Melanocyte of skin (primary cell): ENCODE measurements around the gene GEN1. TPM values are rescaled to one million over a fixed set of nuclear protein-coding genes. Genes with fewer than 3 reads are reported as not detected.

Source experiments
- total RNA-seq, 2 donors: library from RNA; depleted of rRNA; stranded (reverse); fragments of >200 nt; gene quantifications; 2 replicates each; pipeline ENCODE4 v1.2.3, GENCODE V29; 2012

Gene GEN1, protein sequence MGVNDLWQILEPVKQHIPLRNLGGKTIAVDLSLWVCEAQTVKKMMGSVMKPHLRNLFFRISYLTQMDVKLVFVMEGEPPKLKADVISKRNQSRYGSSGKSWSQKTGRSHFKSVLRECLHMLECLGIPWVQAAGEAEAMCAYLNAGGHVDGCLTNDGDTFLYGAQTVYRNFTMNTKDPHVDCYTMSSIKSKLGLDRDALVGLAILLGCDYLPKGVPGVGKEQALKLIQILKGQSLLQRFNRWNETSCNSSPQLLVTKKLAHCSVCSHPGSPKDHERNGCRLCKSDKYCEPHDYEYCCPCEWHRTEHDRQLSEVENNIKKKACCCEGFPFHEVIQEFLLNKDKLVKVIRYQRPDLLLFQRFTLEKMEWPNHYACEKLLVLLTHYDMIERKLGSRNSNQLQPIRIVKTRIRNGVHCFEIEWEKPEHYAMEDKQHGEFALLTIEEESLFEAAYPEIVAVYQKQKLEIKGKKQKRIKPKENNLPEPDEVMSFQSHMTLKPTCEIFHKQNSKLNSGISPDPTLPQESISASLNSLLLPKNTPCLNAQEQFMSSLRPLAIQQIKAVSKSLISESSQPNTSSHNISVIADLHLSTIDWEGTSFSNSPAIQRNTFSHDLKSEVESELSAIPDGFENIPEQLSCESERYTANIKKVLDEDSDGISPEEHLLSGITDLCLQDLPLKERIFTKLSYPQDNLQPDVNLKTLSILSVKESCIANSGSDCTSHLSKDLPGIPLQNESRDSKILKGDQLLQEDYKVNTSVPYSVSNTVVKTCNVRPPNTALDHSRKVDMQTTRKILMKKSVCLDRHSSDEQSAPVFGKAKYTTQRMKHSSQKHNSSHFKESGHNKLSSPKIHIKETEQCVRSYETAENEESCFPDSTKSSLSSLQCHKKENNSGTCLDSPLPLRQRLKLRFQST
- total RNA-seq = 10 to 100 TPM; 20.0 to 21.3 TPM

GRCh38 chr2:17753803-17754663 lies at the start of gene GEN1, which contains the start of gene SMC6:
GEN1 (plus strand) TSS chr2:17754138; CDS start chr2:17759944, 5,806 bp downstream.
SMC6 (minus strand) TSS chr2:17753810; CDS start chr2:17745946, 7,864 bp downstream.

DNA sequence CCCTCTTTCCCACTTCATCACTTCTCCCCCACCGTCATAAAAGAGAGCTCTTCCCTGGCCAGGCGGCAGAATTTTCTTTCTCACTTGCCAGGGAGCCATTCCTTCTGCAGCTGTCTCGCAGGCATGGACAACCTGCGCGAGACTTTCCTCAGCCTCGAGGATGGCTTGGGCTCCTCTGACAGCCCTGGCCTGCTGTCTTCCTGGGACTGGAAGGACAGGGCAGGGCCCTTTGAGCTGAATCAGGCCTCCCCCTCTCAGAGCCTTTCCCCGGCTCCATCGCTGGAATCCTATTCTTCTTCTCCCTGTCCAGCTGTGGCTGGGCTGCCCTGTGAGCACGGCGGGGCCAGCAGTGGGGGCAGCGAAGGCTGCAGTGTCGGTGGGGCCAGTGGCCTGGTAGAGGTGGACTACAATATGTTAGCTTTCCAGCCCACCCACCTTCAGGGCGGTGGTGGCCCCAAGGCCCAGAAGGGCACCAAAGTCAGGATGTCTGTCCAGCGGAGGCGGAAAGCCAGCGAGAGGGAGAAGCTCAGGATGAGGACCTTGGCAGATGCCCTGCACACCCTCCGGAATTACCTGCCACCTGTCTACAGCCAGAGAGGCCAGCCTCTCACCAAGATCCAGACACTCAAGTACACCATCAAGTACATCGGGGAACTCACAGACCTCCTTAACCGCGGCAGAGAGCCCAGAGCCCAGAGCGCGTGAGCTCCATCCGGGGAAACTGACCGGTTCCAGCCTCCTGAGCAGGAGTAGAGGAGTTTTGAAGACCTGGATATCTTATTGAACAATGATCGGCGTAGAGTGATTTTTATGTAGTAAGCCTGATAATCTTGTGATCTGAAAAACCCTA lies 62.7 kb downstream of the GEN1 start, which contains the start of gene MSGN1:
Gene MSGN1 (plus strand): TSS at position 65 of the 850 bp plus-strand sequence. CDS start 59 bp downstream, at position 124.

Other genes with a start within 250 kb of the GEN1 start
- gene RAD51AP2, start 235.7 kb upstream of the GEN1 start, total RNA-seq = not detected
- under 1 TPM in 1 of 2 donors, not detected in 1; 0.34 TPM for gene VSNL1, start 213.4 kb upstream of the GEN1 start, total RNA-seq
- gene SMC6, start 328 bp upstream of the GEN1 start, total RNA-seq = 10 to 100 TPM; 25.0 to 25.8 TPM
- not detected for gene MSGN1, start 62.3 kb downstream of the GEN1 start, total RNA-seq
- 10 to 100 TPM; 19.0 to 20.0 TPM for gene KCNS3, start 124.5 kb downstream of the GEN1 start, total RNA-seq